Measurements from ENCODE around the gene TIPRL. TPM values are rescaled to one million over a fixed set of nuclear protein-coding genes. Genes with fewer than 3 reads are reported as not detected.
"Not testable (repeated sequence)": the region's sequence is repeated elsewhere in the genome, so short reads cannot be mapped to it uniquely, and the experiment has no call there.

The TIPRL gene
- total RNA-seq, 1 donor from 2014 or later = 125 TPM

DNA sequence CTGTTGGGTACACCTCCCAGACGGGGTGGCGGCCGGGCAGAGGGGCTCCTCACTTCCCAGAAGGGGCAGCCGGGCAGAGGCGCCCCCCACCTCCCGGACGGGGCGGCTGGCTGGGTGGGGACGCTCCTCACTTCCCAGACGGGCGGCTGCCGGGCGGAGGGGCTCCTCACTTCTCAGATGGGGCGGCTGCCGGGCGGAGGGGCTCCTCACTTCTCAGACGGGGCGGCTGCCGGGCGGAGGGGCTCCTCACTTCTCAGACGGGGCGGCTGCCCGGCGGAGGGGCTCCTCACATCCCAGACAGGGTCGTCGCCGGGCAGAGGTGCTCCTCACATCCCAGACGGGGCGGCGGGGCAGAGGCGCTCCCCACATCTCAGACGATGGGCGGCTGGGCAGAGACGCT lies 28.9 kb downstream of the TIPRL start:
- not testable (repeated sequence) for DNase-seq (ENCODE audit: low spot score in 2 of 2); FAIRE-seq

DNA sequence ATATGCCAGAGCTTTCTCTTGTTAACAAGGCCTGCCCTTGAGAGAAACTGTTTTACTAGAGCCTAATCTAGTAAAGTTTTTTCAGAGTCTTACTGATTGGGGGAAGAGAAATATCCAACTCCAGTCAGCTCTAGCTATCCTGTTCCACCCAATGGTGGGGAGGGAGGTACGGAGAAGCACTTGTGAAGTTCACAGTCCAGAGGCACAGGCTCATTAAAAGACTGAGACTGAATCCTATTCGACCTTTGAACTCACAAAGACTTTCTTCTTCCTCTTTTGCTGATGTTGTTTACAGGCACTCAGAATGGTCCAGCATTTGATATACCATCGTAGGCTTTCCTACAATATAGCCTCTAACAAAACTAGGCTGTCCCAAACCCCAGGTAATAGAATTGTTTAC lies 31.6 kb downstream of the TIPRL start:
- DNase-seq (ENCODE audit: low spot score in 2 of 2) = no peak

DNA sequence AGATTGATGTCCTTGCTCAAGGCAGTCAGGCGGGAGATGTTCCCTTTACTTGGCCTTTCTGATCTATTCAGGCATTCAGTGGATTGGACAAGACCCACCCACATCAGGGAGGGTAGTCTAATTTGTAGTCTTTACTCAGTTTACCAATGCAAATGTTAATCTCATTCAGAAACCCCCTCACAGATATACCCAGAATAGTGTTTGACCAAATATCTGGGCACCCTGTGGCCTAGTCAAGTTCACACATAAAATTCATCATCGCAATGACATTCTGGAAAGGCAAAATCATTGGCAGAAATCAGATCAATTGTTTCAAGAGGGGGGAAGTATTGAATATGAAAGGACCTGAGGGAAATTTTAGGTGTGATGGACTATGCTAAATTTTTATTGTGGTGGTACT lies 34.6 kb downstream of the TIPRL start:
- FAIRE-seq = no peak

More for the DNA sequence above, 31.6 kb downstream of the TIPRL start:
- no peak for FAIRE-seq

DNA sequence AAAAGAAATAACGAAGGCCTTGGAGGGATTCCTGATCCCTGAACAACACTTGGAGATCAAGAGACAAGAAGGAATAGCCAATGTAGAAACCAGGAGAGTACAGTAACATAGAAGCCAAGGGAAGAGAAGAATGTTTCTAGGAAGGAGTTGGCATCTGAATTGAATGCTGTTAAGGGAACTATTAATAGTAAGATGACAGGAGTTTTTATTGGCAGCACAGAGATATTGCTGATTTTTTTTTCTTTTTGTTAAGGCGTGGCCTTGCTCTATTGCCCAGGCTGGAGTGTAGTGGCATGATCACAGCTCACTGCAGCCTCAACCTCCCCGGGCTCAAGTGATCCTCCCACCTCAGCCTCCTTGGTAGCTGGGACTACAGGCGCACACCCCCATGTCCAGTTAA lies 37.4 kb downstream of the TIPRL start:
- FAIRE-seq = no peak
- no peak for DNase-seq (ENCODE audit: low spot score in 2 of 2)

More for the DNA sequence above, 34.6 kb downstream of the TIPRL start:
- no peak for DNase-seq (ENCODE audit: low spot score in 2 of 2)

DNA sequence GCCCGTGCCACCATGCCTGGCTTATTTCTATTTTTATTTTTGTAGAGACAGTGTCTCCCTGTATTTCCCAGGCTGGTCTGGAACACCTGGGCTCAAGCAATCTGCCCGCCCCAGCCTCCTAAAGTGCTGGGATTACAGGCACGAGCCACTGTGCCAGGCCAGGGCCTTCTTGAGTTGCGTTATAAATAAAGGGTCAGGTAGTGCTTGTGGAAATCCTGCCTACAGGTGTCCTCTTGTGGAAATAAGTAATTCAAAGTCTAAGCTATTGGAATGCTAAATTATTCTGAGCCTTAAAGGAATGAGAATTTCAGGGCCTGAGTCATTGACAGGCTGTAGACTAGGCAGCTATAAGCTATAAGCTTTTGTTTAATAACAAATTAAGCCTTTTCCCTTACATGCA lies 38.9 kb downstream of the TIPRL start:
- FAIRE-seq (no peak), DNase-seq (ENCODE audit: low spot score in 2 of 2) (no peak)

DNA sequence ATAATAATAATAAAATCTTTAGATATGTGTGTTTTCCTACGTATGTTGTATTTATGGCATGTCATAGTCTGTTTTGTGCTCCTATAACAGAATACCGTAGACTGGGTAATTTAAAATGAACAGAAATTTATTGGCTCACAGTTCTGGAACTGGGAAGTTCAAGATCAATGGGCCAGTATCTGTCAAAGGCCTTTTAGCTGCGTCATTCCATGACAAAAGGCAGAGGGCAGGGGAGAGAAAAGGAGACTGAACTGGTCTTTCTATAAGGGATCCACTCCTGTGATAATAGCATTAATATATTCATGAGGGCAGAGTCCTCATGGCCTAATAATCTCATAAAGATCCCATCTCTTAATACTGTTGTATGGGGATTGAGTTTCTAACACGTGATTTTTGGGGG lies 39.9 kb downstream of the TIPRL start:
- DNase-seq (ENCODE audit: low spot score in 2 of 2) (no peak), FAIRE-seq (no peak)

DNA sequence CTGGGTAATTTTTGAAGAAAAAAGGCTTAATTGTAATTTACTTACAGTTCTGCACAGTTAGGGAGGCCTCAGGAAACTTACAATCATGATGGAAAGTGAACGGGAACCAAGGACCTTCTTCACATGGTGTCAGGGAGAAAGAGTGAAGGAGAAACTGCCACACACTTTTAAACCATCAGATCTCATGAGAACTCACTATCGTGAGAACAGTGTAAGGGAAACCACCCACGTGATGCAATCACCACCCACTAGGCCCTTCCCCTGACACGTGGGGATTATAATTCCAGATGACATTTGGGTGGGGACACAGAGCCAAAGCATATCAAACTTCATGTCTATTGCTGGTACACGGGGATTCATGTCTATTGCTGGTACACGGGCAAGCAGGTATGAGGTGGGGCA lies 41.7 kb downstream of the TIPRL start:
- DNase-seq (ENCODE audit: low spot score in 2 of 2) = no peak
- FAIRE-seq = no peak

DNA sequence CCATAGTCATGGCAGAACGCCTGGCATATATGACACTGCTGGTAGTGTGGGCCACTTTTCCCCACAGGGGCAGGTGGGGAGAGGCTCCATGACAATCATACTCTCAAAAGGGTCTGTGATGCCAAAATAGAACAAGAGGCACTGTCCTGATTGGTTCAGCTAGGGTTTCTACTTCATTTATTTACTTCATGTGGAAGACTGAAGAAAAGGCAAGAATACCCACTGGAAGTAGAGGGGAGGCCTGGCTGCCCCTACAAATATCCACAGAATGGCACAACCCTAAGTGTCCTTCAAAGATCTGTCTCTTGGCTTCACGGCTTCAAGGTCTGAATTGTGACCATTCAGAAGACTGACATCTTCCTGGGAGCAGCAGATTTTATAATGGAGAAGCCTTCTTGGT lies 42.5 kb downstream of the TIPRL start:
- FAIRE-seq (no peak), DNase-seq (ENCODE audit: low spot score in 2 of 2) (no peak)

DNA sequence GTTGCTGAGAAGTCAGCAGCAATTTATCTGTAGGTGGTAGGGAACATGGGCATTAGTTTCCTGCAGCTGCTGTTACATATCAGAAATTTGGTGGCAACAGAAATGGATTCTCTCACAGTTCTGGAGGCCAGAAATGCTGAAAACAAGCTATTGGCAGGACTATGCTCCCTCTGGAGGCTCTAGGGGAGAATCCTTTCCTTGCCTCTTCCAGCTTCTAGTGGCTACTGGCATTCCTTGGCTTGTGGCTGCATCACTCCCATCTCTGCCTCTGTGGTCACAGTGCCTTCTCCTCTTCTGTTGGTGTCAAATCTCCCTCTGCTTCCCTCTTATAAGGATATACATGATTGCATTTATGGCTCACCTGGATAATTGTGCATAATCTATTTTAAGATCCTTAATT lies 44.5 kb downstream of the TIPRL start:
- no peak for FAIRE-seq
- DNase-seq (ENCODE audit: low spot score in 2 of 2) = no peak

DNA sequence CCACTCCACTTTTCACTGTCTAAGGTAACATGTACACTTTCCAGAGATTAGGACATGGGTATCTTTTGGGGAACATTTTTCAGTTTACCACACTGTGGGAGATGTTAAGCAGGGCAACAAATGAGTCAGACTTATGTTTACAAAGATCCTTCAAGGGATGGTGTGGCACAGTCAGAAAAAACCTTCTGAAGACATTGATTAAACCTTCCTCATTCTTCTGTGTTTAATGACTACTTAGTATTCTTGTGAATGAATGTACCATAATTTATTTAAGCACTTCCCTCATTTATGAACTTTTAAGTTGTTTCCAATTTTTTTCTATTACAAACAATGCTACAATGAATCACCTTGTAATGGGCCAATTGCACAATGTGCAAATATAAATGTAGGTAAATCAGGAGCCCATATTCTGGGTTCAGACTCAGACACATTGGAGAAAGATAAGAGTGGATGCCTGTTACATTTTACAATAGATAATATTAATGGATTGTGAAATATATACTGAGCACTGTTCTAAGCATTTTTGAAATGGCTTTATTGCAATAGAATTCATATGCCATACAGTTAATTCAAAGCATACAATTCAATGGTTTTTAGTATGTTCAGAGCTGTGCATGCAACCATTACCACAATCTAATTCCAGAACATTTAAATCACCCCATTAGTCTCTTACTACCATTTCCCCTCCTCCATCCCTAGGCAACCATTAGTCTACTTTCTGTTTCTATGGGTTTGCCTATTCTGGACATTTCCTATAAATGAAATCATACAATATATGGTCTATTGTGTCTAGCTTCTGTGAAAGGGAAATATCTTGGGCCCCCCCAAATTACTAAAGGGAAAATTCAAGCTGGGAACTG lies 45.1 kb downstream of the TIPRL start:
- FAIRE-seq (no peak), DNase-seq (ENCODE audit: low spot score in 2 of 2) (no peak)

DNA sequence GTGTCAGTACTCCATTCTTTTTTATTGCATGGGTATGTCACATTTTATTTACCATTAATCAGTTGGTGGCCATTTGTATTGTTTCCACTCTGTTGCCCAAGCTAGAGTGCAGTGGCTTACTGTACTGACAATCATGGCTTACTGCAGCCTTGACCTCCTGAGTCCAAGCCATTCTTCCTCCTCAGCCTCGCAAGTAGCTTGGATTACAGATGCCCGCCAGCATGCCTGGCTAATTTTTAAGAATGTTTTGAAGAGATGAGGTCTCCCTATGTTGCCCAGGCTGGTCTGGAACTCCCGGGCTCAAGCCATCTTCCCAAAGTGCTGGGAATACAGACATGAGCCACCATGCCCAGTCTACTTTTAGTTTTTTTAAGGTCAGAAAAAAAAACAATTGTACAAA lies 46.2 kb downstream of the TIPRL start:
- no peak for DNase-seq (ENCODE audit: low spot score in 2 of 2)
- no peak for FAIRE-seq

DNA sequence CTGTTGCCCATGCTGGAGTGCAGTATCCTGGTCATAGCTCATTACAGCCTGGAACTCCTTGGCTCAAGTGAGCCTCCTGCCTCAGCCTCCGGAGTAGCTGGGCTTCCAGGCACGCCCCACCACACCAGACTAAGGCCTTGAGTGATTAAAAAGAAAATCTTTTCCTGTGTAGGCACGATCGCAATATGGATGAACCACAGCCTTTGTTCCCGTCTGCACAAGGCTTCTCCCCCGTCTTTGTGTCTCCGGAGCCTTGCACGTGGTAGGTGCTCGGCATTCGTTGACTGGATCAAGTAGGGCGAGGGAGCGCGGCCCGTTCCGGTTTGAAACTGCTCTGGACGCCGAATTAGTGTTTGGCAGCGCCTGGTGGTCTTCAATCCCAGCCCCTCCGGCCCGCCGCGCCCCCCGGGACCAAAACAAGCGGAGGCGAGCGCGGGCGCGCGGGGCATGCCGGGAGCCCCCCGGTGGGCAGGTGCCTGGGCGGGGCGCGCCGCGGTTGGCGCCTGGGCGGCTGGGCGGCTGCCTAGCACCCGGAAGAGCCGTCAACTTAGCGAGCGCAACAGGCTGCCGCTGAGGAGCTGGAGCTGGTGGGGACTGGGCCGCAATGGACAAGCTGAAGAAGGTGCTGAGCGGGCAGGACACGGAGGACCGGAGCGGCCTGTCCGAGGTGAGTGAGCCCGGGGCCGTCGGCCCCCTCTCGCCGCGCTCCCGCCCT lies 46.9 kb downstream of the TIPRL start, which contains the start of gene SFT2D2:
TSS of gene SFT2D2 (plus strand) at position 529 of the 715 bp plus-strand sequence. CDS start at position 605, 76 bp downstream.
- DNase-seq (ENCODE audit: low spot score in 2 of 2) (peak; percentile 82 to 86), FAIRE-seq (no peak)

DNA sequence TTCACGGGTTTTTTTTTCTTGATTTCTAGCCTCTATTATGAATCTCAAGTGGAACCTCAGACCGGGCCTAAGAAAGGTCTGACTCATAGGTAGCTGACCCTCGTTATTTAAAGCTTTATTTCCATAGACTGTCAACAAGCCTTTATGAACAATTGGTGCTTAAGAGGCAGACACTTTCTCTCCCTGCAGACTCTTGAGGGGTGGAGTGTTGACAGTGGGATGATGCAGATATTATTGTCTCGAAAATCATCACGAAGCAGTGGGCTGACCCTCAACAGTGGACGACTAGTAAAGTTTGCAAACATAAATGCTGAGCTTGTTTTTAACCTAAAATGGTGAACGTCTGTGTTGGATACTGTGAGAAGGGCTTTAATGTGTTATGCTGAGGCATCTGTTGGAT lies 48.9 kb downstream of the TIPRL start:
- DNase-seq (ENCODE audit: low spot score in 2 of 2) = no peak

DNA sequence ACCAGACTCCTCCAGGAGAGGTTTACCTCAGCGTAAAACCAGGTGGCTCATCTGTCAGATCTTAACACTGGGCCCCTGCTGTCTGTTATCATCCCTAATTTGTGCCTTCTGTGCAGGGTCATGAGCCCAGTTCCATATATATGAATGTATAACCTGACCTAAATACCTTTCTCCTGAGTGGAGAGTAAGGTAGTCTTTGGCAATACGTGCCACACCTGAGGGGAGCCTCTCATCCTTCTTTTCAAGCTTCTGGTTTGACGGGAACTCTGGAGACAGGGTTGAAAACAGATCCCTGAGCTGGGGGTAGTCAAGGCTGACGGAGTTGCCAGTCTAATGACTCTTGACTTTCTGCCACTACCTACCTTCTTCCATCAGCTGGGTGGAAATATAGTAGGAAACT lies 51.1 kb downstream of the TIPRL start:
- FAIRE-seq = no peak
- no peak for DNase-seq (ENCODE audit: low spot score in 2 of 2)

More for the DNA sequence above, 48.9 kb downstream of the TIPRL start:
- FAIRE-seq = no peak

DNA sequence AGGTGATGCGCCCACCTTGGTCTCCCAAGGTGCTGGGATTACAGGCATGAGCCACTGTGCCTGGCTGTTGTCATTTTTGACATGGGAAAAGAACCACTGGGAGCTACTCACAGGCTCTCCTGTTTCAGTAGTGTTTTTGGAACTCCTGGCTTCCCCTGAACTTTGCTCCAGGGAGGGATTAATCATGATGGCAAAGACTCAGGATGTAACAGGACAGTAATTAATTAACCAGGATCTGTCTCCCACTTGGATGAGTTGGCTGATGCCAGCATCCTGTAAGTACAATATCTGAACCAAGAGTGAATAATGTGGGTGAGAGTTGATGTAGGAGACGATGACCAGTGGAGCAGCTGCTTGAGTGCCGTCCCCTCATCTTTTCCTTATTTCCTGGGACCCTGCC lies 51.9 kb downstream of the TIPRL start:
- no peak for DNase-seq (ENCODE audit: low spot score in 2 of 2)

DNA sequence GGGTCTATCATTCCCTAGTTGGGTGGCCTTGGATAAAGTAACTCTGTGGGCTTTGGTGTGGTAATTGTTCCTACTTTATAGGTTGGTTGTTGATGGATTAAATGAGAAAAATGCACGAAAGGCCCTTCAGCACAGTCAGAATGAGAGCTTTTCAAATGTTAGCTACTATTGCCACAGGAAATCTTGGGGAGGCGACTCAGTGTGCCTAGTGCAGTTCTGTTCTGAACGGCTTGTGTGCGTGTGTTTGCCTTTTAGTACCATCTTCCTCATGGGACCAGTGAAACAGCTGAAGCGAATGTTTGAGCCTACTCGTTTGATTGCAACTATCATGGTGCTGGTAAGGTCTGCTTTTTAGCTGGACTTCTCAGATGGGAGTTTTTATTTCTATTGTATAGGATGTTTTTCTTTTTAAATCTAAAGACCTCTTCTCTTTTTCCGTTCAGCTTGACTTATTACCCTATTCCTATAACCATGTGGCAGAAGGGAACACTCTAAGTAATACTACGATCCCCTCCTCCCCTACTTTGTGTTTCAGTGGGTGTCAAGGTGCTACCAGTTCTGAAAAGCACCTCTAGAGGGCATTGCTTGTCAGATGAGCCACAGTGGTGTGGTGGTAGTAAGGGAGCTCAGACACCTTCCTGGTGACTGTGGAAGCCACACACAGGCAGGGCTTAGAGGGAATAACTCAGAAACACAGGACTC lies 56.2 kb downstream of the TIPRL start:
- FAIRE-seq = no peak
- DNase-seq (ENCODE audit: low spot score in 2 of 2) = no peak

More for the DNA sequence above, 51.9 kb downstream of the TIPRL start:
- no peak for FAIRE-seq

DNA sequence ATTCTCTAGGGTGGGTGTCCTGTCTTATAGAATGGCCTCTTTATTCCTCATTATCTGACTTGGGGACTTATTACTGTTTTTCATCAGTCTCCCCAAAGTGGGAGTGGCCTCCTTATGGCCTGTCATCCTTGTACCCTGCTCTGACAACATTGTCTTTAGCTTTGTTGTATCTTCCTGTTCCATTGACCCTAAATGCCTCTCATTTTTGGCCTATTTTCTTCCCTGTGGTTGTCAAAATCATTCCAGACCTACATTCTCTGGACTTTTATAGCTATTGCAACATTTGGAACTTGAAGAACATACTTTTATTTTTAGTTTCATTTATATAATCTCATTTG lies 56.8 kb downstream of the TIPRL start:
- FAIRE-seq (no peak), DNase-seq (ENCODE audit: low spot score in 2 of 2) (no peak)

DNA sequence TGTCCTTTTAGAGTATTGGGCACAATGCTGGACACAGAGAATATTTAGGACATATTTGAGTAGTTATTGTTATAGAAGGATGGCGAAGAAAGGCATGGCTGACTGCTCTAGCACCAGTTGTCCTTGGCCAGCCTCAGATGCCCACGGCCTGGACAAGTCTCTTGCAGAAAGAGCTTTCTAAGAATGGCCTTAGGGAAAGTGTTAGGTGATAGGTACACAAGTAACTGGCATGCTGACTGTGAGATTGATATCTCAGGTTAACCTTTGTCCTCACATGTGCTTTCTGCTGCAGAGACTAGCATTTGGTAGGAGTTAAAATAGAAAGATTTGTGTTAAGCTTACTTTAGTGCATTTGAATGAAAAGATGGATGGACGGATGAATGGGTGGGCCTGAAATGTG lies 57.2 kb downstream of the TIPRL start:
- FAIRE-seq (no peak), DNase-seq (ENCODE audit: low spot score in 2 of 2) (no peak)

DNA sequence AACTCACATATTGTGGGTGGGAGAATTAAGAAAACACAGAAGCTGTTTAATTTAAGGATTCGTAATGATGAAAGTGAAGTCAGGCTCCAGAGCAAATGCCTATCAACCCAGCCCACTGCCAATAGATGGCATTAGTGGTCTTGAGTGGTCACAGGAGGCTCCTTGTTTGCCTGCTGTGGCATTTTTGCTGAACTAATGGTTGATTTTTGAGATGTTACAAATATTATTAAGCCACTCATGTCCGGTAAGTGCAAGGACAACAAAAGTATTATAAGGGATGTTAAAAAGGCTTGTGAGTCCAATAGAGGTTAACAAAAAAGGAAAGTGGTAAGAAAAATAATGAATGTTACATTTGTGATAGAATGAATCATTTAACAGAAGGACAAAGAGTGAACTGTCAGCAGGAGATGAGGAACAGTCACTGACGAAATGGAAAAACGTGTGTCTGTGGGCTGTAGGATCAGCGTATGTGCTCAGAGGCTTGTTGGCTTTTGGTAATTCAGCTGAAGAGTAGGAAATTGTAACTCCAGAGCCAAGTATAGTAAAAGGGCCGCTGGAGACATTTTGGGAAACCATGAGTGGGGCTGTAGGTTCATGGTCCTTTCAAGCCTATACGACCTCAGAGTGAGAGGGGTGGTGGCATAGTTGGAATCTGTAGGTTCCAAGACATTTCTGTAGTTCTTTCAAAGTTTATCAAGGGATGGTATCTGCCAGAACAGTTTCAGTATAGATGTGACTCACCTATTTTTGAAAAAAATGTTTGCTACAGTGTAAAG lies 58.3 kb downstream of the TIPRL start:
- DNase-seq (ENCODE audit: low spot score in 2 of 2) = no peak
- no peak for FAIRE-seq

DNA sequence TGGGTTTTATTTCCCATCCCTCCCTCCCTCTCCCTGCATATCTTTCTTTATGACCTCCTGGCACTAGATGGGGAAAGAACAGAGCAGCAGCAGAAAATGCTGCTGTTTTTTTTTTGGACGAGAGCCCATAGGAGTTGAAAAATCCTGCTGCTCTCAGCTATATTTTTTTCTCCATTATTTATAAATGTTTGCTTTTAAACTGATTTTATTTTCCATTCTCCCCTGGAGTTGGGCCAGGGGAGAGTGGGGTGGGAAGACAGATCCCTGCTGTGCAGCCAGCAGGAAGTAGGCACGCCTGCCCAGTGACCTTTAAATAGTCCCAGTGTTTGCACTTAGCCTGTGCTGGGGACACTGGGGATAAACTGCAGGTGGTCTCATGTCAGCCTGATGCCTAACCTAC lies 64.4 kb downstream of the TIPRL start:
- FAIRE-seq (no peak), DNase-seq (ENCODE audit: low spot score in 2 of 2) (no peak)
